GM10847 (cell line): ENCODE results near the gene USP22.

Experiments
- POLR2A ChIP-seq: IDR thresholded peaks from 2 replicates; pipeline ENCODE4 v1.6.1; 2011; ENCODE audit not compliant: insufficient read length; ENCODE audit errors: extremely low read depth

USP22 gene

GRCh38 chr17:21061158-21061835, 18.5 kb upstream of the USP22 start:
- no peak for TF ChIP-seq POLR2A

DNA sequence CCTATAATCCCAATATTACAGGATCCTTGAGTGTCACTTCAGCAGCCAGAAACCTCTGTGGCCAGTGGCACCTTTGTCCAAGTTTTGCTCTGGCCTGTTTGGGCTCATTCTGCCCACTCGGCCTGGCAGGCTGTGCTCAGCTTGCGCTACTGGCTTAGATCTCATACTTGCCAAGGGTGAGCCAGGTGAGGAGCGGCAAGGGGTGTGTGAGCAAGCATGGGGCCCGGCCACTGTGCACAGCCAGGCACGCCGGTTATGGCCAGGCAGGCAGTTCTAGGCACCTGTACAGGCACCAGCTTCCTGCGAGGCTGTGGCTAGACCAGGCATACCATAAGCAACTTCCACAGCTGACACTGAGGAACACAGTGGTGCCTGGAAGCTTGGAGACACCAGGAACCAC, 16.9 kb upstream of the USP22 start:
- TF ChIP-seq POLR2A, result no peak

DNA sequence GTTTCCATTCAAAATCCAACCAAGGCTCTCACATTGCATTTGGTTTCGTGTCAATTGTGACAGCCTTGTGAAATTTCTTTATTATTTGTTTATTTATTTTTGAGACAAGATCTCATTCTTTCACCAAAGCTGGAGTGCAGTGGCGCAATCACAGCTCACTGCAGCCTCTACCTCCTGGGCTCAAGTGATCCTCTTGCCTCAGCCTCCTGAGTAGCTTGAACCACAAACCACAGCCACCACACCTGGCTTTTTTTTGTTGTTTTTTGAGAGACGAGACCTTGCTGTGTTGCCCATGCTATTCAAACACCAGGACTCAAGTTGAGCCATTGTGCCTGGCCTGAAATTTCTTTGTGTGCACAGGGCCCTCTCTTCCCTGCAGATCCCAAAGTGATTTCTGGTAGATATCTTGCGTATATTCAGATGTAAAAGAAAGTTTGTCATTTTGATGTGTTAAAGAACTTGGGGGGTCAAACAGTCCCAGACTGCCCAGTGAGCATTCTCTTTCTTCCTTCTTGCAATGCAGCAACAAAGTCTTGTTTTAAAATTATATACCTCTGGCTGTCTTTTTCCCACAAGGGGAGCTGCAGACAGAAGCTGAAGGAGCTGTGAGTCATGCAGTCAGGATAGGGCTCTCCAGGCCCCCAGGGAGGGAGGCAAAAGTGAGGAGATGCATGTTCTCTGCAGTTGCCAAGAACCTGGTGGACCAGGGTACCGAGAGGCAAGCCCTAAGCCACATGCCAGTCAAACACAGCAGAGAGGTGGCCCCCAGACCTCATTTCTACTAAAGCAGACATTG, 15.5 kb upstream of the USP22 start:
- TF ChIP-seq POLR2A, result no peak

GRCh38 chr17:21049457-21049856, 6.6 kb upstream of the USP22 start:
- TF ChIP-seq POLR2A, result no peak

GRCh38 chr17:21046216-21046615, 3.4 kb upstream of the USP22 start:
- no peak for TF ChIP-seq POLR2A

GRCh38 chr17:21044971-21045370, 2.2 kb upstream of the USP22 start:
- no peak for TF ChIP-seq POLR2A

DNA sequence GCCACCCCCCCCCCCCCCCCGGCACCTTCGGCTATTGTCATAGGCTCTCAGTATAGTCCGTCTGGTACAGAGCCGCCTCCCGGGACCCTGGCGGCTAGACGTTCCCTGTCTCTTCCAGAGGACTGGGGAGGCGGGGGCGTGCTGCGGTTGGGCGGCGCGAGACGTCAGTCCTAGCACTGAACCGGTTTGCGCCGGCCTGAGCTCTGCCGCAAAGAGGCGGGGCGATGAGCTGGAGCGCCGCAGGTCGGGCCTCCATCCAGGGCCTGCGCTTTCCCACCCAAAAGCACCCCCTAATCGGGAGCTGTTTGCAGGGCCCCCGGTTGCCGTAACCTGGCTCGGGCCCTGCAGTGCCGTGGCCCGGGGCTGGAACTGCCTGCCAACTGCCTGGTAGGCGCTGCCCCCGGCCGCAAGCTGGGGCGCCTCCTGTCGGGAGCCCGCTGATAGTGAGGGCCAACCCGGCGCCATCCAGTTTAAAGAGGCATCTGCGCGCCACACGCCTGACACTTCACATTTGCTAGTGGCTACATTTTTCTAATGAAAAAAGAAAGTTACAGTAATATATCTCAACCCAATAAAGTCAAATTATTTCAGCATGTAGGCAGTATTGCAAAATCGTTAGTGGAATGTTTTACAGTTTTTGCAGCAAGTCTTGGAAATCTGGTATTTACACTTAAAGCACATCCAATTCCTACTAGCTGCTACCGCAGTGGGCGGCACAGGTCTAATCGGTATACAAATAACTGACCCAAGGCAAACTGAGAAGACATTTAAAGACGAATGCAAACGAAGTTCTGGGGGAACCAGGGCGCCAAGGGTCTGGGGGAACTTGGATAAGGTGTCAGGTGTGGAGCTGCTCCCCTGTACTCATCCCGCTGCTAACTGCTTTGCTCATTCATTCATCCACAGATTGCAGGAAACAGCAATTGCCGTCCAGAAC, 753 bp upstream of the USP22 start:
- peak; percentile 86 for TF ChIP-seq POLR2A

DNA sequence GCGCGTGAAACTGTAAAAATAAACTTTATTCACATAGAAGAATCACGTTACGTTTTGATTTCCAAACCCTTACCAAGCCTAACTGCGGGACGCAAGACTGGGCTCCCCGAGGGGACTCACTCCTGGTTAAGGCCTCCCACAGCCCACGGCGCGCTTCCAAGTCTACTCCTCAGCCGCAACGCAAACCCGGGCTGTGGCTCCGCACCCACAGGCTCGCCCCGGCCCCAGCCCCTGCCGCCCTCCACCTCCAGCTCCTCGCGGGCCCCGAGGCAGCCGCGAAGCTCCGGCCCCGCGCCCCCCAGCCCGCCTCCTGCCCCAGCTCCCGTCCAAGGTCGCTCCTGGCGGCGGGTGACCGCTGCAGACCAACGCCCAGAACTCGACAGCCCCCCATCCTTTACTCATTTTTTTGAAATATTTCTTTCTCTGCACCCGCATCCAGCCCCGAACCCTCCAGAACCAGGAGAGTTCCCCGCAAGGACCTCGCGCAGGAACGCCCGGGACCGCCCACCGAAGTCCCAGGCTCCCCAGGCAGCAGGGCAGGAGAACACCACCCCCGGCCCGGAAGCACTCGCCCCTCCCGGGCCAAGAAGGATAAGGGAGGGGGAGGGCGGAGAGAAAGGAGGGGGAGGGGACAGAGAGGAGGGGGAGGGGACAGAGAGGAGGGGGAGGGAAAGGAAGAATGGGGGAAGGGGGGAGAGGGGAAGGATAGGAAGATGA, 912 bp downstream of the USP22 start:
- TF ChIP-seq POLR2A, result peak; percentile 15

DNA sequence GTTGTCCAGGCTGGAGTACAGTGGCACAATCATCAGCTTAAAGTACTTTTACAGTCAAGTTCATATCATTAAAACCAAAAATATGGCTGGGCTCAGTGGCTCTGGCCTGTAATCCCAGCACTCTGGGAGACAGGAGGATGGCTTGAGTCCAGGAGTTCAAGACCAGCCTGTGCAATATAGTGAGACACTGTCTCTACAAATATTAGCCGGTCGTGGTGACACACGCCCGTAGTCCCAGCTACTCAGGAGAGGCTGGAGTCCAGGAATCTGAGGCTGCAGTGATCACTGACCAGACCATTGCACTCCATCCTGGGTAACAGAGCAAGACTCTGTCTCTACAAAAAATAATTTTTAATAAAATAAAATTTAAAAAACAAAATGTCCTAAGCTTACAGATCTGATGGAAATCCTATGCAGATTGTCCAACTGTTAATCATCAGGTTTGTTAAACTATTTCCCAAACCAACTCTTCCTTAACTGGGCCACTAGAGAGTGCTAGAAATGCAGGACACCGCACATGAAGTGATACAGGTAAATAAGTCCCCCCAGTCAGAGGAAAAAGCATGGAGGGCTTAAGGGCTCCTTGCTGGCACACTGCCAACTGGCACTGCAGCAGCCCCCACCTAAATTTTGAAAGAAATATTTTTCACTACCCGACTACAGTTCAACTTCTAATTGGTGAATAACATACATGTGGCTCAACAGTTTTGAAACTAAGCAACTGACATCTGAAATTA, 2.8 kb downstream of the USP22 start:
- no peak for TF ChIP-seq POLR2A

GRCh38 chr17:21037117-21037803, 5.6 kb downstream of the USP22 start:
- no peak for TF ChIP-seq POLR2A

- TF ChIP-seq POLR2A, result no peak
Measured at GRCh38 chr17:21036361-21036881, 6.4 kb downstream of the USP22 start.

DNA sequence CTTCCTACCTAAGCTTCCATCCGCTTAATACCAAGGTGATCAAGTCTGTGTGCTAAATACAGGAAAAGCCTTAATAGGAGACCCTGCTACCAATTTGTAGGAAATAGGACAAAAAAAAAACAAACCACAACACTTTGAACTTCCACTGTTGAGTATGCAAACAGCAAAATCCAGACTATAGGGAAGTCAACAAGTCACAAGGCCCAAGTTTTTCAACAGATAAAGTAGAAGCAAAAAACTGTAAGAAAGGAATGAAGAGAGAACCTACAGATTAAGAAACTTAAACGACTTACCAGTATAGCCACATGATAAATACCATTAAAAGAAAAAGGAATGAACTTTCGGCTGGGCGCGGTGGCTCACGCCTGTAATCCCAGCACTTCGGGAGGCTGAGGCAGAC, 7.4 kb downstream of the USP22 start:
- no peak for TF ChIP-seq POLR2A
